GM12801 (cell line): Measurements from ENCODE around the gene ATF3.

Experiments
- TF ChIP-seq, protein P1 (sequence below): IDR thresholded peaks from one replicate; pipeline ENCODE4 v1.5.1; 2011; ENCODE audit warnings: control low read depth; ENCODE audit not compliant: insufficient read length; ENCODE audit errors: extremely low read depth

ATF3 gene

DNA sequence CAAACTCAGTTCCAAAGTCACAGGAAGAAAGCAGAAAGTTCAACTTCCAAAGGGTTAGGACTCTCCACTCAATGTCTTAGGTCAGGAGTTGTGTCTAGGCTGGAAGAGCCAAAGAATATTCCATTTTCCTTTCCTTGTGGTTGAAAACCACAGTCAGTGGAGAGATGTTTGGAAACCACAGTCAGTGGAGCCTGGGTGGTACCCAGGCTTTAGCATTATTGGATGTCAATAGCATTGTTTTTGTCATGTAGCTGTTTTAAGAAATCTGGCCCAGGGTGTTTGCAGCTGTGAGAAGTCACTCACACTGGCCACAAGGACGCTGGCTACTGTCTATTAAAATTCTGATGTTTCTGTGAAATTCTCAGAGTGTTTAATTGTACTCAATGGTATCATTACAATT lies 11.7 kb downstream of the ATF3 start:
- TF ChIP-seq, protein P1, sequence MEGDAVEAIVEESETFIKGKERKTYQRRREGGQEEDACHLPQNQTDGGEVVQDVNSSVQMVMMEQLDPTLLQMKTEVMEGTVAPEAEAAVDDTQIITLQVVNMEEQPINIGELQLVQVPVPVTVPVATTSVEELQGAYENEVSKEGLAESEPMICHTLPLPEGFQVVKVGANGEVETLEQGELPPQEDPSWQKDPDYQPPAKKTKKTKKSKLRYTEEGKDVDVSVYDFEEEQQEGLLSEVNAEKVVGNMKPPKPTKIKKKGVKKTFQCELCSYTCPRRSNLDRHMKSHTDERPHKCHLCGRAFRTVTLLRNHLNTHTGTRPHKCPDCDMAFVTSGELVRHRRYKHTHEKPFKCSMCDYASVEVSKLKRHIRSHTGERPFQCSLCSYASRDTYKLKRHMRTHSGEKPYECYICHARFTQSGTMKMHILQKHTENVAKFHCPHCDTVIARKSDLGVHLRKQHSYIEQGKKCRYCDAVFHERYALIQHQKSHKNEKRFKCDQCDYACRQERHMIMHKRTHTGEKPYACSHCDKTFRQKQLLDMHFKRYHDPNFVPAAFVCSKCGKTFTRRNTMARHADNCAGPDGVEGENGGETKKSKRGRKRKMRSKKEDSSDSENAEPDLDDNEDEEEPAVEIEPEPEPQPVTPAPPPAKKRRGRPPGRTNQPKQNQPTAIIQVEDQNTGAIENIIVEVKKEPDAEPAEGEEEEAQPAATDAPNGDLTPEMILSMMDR = no peak

DNA sequence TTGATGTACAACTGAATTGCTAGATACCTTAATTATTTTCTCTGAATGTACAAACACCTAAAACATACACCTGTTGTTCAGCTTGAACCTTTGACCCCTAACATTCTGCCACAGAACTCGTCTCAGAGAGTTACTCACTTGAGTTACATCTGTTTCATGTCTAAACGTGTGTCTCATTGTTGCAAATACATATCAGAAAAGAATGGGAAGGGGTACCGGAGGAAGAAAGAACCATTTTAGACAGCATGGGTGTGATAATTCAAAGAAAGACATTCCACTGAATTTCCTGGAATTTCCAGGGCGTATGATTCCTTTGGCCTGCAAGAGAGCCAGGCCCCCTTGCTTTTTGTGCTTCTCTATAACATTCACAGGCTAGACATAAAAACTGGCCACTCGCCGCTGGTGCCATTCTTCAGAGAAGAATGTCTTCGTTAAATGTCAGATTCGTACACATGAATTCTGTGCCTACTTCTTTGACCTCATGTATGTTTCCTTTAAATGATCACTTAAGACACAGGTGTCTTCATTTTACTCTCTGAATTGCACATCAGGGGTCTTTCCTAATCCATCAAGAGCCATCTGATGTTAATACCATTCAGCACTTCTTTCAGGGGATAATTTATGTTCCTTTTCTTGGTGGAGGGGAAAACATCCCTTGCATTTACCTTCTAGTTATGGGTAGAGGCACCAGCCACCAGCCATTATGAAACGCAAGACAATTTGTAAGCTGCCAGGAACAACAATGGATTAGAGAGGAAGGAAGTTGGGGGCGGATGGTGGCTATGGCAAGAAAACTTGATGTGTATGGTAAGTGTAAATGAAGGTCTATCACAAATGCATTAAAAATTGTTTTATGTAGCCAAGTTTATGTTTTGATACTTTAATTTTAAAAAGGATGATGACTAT lies 12.7 kb downstream of the ATF3 start:
- TF ChIP-seq, protein P1 = no peak

DNA sequence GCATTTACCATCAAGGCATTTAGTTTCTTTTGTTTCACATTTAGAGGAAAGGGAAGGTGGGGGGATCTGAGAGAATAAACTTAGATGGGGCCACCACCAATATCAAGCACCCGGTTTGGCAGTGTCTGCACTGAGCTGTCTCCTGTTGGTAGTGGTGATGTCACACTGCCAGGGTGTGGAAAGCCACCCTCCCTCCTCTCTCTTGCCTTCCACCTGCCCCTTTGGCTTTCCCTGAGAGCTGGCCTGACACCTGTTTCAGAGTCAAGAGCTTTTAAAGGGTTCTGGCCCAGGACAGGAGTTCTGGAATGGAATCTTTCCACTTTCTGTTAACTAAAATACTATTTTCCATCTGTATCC lies 13.4 kb downstream of the ATF3 start:
- TF ChIP-seq, protein P1 = no peak

DNA sequence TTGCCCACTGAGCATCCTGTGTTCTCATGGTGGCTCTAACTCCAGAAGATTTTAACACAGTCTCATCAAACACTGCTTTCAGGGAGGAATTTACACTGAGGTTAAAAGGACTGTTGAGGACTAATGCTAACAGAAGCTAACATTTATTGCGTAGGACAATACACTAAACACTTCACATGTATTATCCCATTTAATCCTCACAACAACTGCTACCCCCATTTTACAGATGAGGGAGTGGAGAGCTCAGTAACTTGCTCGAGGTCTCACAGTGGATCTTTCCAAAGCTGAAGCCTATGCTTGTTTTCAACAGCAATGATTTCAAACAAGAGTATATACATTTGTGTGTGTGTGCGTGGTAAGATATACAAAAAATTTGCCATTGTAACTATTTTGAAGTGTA lies 13.9 kb downstream of the ATF3 start:
- TF ChIP-seq, protein P1 = no peak

DNA sequence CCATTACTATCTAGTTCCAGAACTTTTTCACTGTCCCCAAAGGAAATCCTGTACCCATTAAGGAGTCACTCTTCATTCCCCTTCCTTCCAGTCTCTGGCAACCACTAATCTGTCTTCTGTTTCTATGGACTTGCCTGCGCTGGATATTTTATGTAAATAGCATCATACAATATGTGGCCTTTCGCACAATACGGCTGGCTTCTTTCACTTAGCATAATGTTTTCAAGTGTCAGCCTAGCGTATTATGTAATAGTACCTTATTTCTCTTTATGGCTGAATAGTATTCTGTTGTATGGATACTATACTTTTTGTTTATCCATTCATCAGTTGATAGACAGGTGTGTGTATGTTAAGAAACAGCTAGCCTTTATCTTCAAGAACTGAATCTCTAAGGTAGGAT lies 14.3 kb downstream of the ATF3 start:
- TF ChIP-seq, protein P1 = no peak

DNA sequence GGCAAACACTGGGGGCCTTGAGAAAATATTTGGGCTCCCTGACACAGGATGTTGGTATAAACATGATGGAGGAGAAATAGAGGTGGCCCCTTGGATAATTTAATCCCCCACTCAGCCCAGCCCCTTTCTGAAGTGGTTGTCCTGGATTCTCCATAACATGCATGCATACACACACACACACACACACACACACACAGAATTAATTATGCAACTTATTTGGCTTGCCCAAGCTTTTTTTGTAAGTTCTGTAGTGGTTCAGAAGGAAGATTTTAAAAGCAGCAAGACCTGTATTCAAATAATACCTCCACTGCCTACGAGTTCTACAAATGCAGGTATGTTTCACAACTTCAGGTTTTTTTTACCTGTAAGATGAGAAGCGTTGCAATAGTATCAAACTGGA lies 15.0 kb downstream of the ATF3 start:
- TF ChIP-seq, protein P1 = no peak

DNA sequence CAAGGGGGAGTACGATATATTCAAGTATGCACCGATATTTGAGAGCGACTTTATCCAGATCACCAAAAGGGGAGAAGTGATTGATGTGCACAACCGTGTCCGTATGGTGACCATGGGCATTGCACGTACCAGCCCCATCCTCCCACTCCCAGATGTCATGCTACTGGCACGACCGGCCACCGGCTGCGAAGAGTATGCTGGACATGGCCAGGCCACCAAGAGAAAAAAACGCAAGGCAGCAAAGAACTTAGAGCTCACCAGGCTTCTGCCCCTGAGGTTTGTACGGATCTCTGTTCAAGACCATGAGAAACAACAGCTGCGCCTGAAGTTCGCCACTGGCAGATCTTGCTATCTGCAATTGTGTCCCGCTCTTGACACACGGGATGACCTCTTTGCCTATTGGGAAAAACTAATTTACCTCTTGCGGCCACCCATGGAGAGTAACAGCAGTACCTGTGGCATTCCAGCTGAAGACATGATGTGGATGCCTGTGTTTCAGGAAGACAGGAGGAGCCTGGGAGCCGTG lies 16.5 kb downstream of the ATF3 start:
- TF ChIP-seq, protein P1 = no peak
